Kidney glomerular epithelial cell (primary cell): ENCODE data around the gene TBC1D30.
"Not testable (repeated sequence)": the region's sequence is repeated elsewhere in the genome, so short reads cannot be mapped to it uniquely, and the experiment has no call there.

Experiments used
- DNase-seq: peaks from one replicate; lab custom pipeline; 2025; lab: John Stamatoyannopoulos, UW

The TBC1D30 gene, protein sequence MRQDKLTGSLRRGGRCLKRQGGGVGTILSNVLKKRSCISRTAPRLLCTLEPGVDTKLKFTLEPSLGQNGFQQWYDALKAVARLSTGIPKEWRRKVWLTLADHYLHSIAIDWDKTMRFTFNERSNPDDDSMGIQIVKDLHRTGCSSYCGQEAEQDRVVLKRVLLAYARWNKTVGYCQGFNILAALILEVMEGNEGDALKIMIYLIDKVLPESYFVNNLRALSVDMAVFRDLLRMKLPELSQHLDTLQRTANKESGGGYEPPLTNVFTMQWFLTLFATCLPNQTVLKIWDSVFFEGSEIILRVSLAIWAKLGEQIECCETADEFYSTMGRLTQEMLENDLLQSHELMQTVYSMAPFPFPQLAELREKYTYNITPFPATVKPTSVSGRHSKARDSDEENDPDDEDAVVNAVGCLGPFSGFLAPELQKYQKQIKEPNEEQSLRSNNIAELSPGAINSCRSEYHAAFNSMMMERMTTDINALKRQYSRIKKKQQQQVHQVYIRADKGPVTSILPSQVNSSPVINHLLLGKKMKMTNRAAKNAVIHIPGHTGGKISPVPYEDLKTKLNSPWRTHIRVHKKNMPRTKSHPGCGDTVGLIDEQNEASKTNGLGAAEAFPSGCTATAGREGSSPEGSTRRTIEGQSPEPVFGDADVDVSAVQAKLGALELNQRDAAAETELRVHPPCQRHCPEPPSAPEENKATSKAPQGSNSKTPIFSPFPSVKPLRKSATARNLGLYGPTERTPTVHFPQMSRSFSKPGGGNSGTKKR

GRCh38 chr12:64824500-64825142, at the start of gene TBC1D30:
Gene TBC1D30, plus strand, starts transcription at chr12:64824647. Its CDS starts 233 bp downstream, at chr12:64824880.
- no peak for DNase-seq

DNA sequence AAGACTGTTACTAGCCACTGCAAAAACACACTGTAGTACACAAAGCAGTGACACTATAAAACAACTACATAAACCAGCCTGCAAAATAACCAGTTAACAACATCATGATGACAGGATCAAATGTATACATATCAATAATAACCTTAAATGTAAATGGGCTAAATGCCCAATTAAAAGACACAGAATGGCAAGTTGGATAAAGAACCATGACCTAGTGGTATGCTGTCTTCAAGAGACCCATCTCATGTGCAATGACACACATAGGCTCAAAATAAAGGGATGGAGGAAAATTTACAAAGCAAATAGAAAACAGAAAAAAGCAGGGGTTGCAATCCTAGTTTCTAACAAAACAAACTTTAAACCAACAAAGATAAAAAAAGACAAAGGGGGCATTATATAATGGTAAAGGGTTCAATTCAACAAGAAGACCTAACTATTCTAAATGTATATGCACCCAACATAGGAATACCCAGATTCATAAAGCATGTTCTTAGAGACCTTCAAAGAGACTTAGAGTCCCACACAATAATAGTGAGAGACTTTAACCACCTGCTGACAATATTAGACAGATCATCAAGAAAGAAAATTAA, 49.2 kb upstream of the TBC1D30 start:
- DNase-seq: not testable (repeated sequence)

DNA sequence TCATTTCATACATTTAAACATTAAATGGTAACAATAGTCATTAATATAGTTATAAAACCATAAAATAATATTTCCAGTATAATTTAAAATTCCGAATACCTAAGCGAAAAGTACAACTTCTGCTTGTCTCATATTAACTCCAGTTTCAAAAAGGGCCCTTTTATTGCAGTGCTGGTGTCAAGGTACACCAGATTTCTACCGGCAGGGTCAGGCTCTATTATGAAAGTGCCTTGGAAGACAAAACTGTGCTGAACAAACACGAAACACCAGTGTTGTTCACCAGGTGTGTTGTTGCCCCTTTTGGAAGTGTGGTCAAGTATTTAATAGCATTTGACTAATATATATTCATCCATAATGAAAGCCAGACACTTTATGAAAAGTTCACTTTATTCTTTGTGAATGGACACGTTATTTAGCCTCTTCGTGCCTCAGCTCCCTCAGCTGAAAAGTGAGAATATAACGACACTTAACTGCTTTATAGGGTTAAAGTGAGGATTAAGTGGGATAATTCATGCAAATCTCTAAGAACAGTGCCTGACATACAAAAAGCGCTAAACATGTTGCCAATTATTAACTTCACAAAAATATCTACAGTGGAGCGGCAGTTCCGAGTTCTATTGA, 45.0 kb upstream of the TBC1D30 start:
- no peak for DNase-seq

DNA sequence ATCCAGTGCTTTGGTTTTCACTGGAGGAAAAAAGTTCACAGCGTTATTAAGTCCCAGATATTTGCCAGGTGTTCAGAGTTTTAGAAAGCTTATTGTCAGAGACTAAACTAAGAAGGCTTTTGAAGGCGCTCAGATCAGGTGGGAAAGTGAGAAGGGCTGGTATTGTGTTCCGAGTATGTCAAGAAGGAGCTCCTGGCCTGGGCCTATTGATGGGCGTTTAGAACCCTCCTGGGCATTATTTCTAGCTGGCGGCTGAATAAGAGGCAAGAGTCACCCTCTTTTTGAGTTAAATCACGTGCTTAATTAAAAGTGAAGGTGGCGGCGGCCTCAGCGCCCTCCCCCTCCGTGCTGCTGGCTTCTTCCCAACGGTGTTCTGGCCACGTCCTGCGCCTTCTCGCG, 44.3 kb upstream of the TBC1D30 start:
- DNase-seq: no peak

- no peak for DNase-seq
These were observed 43.7 kb upstream of the TBC1D30 start for GRCh38 chr12:64780531-64781279.

GRCh38 chr12:64781280-64782190, 42.9 kb upstream of the TBC1D30 start:
- no peak for DNase-seq

- DNase-seq: no peak
These were observed 42.1 kb upstream of the TBC1D30 start for GRCh38 chr12:64782191-64782876.

DNA sequence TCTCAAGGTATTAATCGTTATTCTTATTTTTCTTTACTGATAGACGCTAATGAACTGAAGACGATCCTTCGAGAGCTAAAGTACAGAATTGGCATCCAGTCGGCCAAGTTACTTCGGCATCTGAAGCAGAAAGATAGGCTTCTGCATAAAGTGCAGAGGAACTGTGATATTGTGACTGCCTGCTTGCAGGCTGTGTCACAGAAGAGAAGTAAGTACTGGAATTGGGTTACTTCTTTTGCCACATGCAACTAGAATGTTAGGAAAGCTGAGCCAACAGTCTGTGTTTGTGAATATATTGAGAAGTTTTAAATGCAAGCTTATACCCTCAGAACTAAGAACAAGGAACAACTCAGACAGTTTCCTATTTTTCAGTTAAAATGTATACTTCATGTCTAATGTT, 38.6 kb upstream of the TBC1D30 start:
- no peak for DNase-seq

GRCh38 chr12:64790166-64790565, 34.3 kb upstream of the TBC1D30 start:
- no peak for DNase-seq

GRCh38 chr12:64791036-64791435, 33.4 kb upstream of the TBC1D30 start:
- no peak for DNase-seq

- no peak for DNase-seq
These were observed 32.3 kb upstream of the TBC1D30 start for GRCh38 chr12:64792128-64792527.

DNA sequence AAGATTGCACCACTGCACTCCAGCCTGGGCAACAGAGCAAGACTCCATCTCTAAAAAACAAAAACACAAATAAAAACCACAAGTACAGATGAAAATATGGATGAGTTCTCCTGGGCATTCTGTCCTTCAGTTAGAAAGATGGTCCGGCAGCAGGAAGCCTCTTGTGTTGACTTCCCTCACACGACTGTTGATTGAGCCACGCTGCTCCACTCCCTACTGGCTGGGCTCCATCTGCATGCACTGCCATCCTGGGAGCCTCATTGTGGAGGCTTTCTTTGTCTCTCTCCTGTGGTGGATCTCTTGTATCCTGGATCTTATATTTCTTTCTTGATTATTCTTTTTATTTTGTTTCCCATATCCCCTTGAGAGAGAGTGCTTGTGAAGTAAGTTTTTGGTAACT, 30.8 kb upstream of the TBC1D30 start:
- no peak for DNase-seq

DNA sequence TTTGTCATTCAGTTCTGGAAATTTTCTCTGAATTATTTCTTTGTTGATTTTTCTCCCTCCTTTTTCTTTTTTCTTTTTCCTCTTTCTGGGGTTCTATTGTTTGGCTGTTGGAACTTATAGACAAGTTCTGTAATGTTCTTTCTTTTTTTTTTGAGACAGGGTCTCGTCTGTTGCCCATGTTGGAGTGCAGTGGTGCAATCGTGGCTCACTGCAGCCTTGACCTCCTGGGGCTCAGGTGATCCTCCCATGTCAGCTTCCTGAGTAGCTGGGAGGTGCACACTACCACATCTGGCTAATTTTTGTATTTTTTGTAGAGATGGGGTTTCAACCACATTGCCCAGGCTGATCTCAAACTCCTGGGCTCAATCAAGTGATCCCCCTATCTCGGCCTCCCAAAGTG, 30.1 kb upstream of the TBC1D30 start:
- DNase-seq: no peak

- DNase-seq: peak; percentile 90
These were observed 28.1 kb upstream of the TBC1D30 start for GRCh38 chr12:64796205-64796845.

DNA sequence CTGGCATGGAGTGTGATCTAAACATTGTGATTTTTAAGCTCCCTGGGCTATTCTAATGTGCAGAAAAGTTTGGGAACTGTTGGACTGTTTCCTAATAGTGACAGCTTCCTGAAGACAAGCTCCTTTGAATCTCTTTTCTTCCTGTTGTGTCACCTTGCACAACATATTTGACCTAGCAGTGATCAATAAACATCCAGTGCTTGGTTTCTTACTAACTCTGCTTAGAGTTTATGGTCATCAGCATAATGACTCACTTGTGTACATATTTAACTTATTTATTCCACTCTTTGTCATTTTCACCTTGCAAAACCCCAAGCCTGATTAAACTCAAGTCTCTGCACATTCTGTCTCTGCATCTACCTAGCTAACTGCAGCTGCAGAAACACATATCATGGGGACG, 27.3 kb upstream of the TBC1D30 start:
- DNase-seq: no peak

DNA sequence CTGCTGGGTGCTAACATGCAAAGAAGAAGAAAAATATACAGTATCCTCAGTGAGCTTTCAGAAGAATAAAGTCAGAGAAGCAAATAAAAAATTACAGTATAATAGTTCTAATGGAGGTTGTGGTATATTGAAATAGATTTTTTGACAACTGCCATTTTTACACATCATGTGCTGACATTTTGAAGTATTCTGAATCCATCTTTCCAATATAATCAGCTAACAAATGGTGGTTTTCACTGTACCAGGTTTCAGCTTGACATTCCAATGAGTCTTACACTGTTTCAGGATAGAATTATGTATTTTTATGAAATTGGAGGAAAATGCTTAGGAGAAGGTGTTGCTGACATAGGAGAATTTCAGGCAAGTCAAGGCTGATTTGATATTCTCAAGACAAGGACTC, 26.3 kb upstream of the TBC1D30 start:
- no peak for DNase-seq

- no peak for DNase-seq
These were observed 23.8 kb upstream of the TBC1D30 start for GRCh38 chr12:64800640-64801039.

DNA sequence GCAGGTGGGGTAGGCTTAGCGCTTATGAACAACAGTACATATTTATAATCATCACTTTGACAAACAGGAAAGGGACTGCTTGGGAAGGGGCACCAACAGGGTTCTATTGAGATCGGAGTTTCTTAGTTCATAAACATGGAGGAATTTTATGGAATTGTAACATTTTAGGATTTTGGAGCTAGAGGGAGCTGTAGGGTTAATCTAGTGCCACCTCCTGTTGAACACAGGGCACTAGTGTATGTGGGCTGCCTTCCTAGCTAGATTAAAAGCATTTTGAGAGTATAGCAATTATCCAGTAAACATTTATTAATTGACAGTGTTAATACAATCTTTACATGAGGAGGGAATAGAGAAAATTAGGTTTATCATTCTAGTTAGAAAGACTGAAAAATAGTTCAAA, 23.1 kb upstream of the TBC1D30 start:
- no peak for DNase-seq

- DNase-seq: not testable (repeated sequence)
These were observed 22.2 kb upstream of the TBC1D30 start for GRCh38 chr12:64802180-64802775.
